C4-2B (cell line): ENCODE measurements around the gene KCTD2.

Experiments used
- CTCF ChIP-seq: fragments of 450-650 bp; conservative IDR thresholded peaks from 2 replicates; pipeline ENCODE4 v1.5.1; 2017; ENCODE audit warnings: mild to moderate bottlenecking
- ZFX ChIP-seq: fragments of 450-650 bp; IDR thresholded peaks from 2 replicates; pipeline ENCODE4 v1.6.1; 2017

- TF ChIP-seq CTCF: no peak
- TF ChIP-seq ZFX: no peak
These were observed at the start of gene KCTD2, which contains the start of gene ATP5PD for GRCh38 chr17:75046407-75047289.
